Gastroesophageal sphincter (tissue), 4 donors: ENCODE measurements around the gene ABHD17C. TPM values are rescaled to one million over a fixed set of nuclear protein-coding genes. Genes with fewer than 3 reads are reported as not detected.

Experiments used
- ATAC-seq: fragments of 150-250 bp; one replicate; pipeline ENCODE4 v1.9.1; 2016; ENCODE audit warnings: mild to moderate bottlenecking, moderate library complexity
- H3K27ac ChIP-seq, 4 donors: fragments of 200-600 bp; sonication (generic) in 3 of 4; 1 replicate in 3 of 4; 2 replicates in 1 of 4; pipeline ENCODE4 v1.5.1; 2016 to 2019
- H3K27me3 ChIP-seq: fragments of 200-600 bp; sonication (generic); one replicate; pipeline ENCODE4 v1.5.1; 2019
- H3K36me3 ChIP-seq, 2 donors: fragments of 200-600 bp; sonication (generic); one replicate each; pipeline ENCODE4 v1.5.1; 2019; ENCODE audit warnings: control low read depth in 1 of 2
- H3K4me1 ChIP-seq, 3 donors: fragments of 200-600 bp; sonication (generic); 1 replicate in 2 of 3; 2 replicates in 1 of 3; pipeline ENCODE4 v1.5.1; 2016 to 2019; ENCODE audit warnings: control low read depth in 2 of 3
- H3K4me3 ChIP-seq, 2 donors: fragments of 200-600 bp; sonication (generic); one replicate each; pipeline ENCODE4 v1.5.1; 2019; ENCODE audit warnings: mild to moderate bottlenecking in 1 of 2, moderate library complexity in 1 of 2
- H3K9me3 ChIP-seq, 3 donors: fragments of 200-600 bp; sonication (generic); one replicate each; pipeline ENCODE4 v1.5.1; 2017 to 2019; ENCODE audit warnings: control low read depth in 2 of 3
- CTCF ChIP-seq, 4 experiments: fragments of 200-600 bp in 2 of 4; fragments of 450-650 bp in 2 of 4; sonication (generic) in 1 of 4; IDR thresholded peaks; one replicate each; pipeline ENCODE4 v1.5.1; 2017 to 2019; ENCODE audit warnings: antibody characterized with exemption in 4 of 4, mild to moderate bottlenecking in 2 of 4, moderate library complexity in 2 of 4
- EP300 ChIP-seq: sonication (generic); formaldehyde crosslinking; IDR thresholded peaks from one replicate; pipeline ENCODE4 v1.6.1; 2017; ENCODE audit warnings: antibody characterized with exemption, mild to moderate bottlenecking
- POLR2A ChIP-seq, 2 donors: fragments of 450-650 bp; IDR thresholded peaks; one replicate each; pipeline ENCODE4 v1.6.1; 2017; ENCODE audit warnings: antibody characterized with exemption in 2 of 2, mild to moderate bottlenecking in 2 of 2, moderate library complexity in 1 of 2
- POLR2AphosphoS5 ChIP-seq: sonication (generic); formaldehyde crosslinking; IDR thresholded peaks from one replicate; pipeline ENCODE4 v1.6.1; 2017; ENCODE audit warnings: antibody characterized with exemption
- WGBS, 2 donors: methylation state at CpG; one replicate each; pipeline ENCODE4 v1.1.5; 2018; ENCODE audit warnings: low coverage in 1 of 2; 5-methylcytosine and 5-hydroxymethylcytosine counted together
- total RNA-seq, 4 donors: library from RNA; depleted of rRNA; stranded (reverse); fragments of >200 nt; gene quantifications; one replicate each; pipeline ENCODE4 v1.1.0, GENCODE V29; 2016

Gene ABHD17C
- total RNA-seq, 4 donors from 2014 or later, result 1.4 to 5.4 (median 3.5) TPM

GRCh38 chr15:80695911-80696661, 976 bp downstream of the ABHD17C start:
- Histone ChIP-seq H3K4me3 (peak overlapping the region; percentile 86 to 90), H3K4me1 (peaks cover 0 to 50% (median 9%) of the 10 kb centered on the region in 3 donors), H3K36me3 (no peaks in the 10 kb centered on the region), H3K27ac (peak overlapping the region; percentile 37 to 92 (median 88)), H3K9me3 (no peaks in the 10 kb centered on the region), H3K27me3 (no peaks in the 10 kb centered on the region)
- WGBS, 2 donors, result 0 to 6% methylated on average over 6 to 11 of the region's 43 CpGs
- TF ChIP-seq CTCF (IDR thresholded peaks at IDR 0.05), result peak in 3 of 4 experiments; percentile 29 to 43 (median 37)
- TF ChIP-seq POLR2AphosphoS5, result no peak
- no peak for ATAC-seq

GRCh38 chr15:80697075-80697685, 2.1 kb downstream of the ABHD17C start:
- H3K4me3 ChIP-seq, result peak overlapping the region; percentile 86 to 90
- ATAC-seq, result no peak
- H3K4me1 ChIP-seq, result peaks cover 0 to 61% (median 12%) of the 10 kb centered on the region in 3 donors
- peak overlapping the region in 2 of 4 donors; percentile 88 to 92 for H3K27ac ChIP-seq
- TF ChIP-seq CTCF (IDR thresholded peaks at IDR 0.05), result no peak
- TF ChIP-seq POLR2A (IDR thresholded peaks at IDR 0.05), result no peak
- no peak for TF ChIP-seq POLR2AphosphoS5
- H3K27me3 ChIP-seq, result no peaks in the 10 kb centered on the region
- no peaks in the 10 kb centered on the region for H3K9me3 ChIP-seq
- H3K36me3 ChIP-seq, result no peaks in the 10 kb centered on the region
- WGBS, 2 donors, result 46 to 75% methylated on average over 6 of the region's 6 CpGs

GRCh38 chr15:80698676-80699075, 3.6 kb downstream of the ABHD17C start:
- WGBS, 2 donors, result 100% methylated on average over 1 of the region's 1 CpG
- H3K36me3 ChIP-seq, result no peaks in the 10 kb centered on the region
- H3K27ac ChIP-seq, result no peak overlapping the region
- H3K4me1 ChIP-seq, result peaks cover 0 to 75% (median 12%) of the 10 kb centered on the region in 3 donors
- no peaks in the 10 kb centered on the region for H3K9me3 ChIP-seq
- H3K4me3 ChIP-seq, result no peak overlapping the region
- H3K27me3 ChIP-seq, result no peaks in the 10 kb centered on the region
- TF ChIP-seq CTCF (IDR thresholded peaks at IDR 0.05) (no peak), POLR2A (IDR thresholded peaks at IDR 0.05) (no peak), EP300 (no peak), POLR2AphosphoS5 (no peak)
- ATAC-seq, result no peak

GRCh38 chr15:80699981-80700380, 4.9 kb downstream of the ABHD17C start:
- Histone ChIP-seq H3K4me3 (no peak overlapping the region), H3K4me1 (peaks cover 0 to 80% (median 12%) of the 10 kb centered on the region in 3 donors), H3K27ac (peak overlapping the region in 1 of 4 donors; percentile 75), H3K27me3 (no peaks in the 10 kb centered on the region), H3K9me3 (no peaks in the 10 kb centered on the region), H3K36me3 (no peaks in the 10 kb centered on the region)
- 63 to 67% methylated on average over 1 of the region's 1 CpG for WGBS, 2 donors
- ATAC-seq, result no peak
- TF ChIP-seq POLR2A (IDR thresholded peaks at IDR 0.05), result no peak
- TF ChIP-seq POLR2AphosphoS5, result no peak
- no peak for TF ChIP-seq CTCF (IDR thresholded peaks at IDR 0.05)
- no peak for TF ChIP-seq EP300
